Memory B cell (primary cell): ENCODE data around the gene EPAS1.

Experiments
- ATAC-seq: fragments of 150-1000 bp; cut with Tn5 transposase; 2 replicates; pipeline ENCODE4 v1.10.0; 2021; ENCODE audit warnings: low read depth, mild to moderate bottlenecking, moderate library complexity
- DNase-seq, 2 donors: peaks; one replicate each; pipeline ENCODE4 v3.0.0; 2022; ENCODE audit warnings: low spot score in 2 of 2
- H3K27ac Mint-ChIP-seq: one replicate; pipeline ENCODE4 v1.8.0; 2022; ENCODE audit warnings: mild to moderate bottlenecking, moderate library complexity, mixed read lengths
- H3K27me3 Mint-ChIP-seq: one replicate; pipeline ENCODE4 v1.8.0; 2022; ENCODE audit warnings: mixed read lengths
- H3K36me3 Mint-ChIP-seq: one replicate; pipeline ENCODE4 v1.8.0; 2022; ENCODE audit warnings: mild to moderate bottlenecking, mixed read lengths
- H3K4me1 Mint-ChIP-seq: one replicate; pipeline ENCODE4 v1.8.0; 2022; ENCODE audit warnings: mixed read lengths
- H3K4me3 Mint-ChIP-seq: one replicate; pipeline ENCODE4 v1.8.0; 2022; ENCODE audit warnings: mild to moderate bottlenecking, moderate library complexity, mixed read lengths
- H3K9me3 Mint-ChIP-seq: one replicate; pipeline ENCODE4 v1.8.0; 2022; ENCODE audit warnings: mixed read lengths

Gene EPAS1

DNA sequence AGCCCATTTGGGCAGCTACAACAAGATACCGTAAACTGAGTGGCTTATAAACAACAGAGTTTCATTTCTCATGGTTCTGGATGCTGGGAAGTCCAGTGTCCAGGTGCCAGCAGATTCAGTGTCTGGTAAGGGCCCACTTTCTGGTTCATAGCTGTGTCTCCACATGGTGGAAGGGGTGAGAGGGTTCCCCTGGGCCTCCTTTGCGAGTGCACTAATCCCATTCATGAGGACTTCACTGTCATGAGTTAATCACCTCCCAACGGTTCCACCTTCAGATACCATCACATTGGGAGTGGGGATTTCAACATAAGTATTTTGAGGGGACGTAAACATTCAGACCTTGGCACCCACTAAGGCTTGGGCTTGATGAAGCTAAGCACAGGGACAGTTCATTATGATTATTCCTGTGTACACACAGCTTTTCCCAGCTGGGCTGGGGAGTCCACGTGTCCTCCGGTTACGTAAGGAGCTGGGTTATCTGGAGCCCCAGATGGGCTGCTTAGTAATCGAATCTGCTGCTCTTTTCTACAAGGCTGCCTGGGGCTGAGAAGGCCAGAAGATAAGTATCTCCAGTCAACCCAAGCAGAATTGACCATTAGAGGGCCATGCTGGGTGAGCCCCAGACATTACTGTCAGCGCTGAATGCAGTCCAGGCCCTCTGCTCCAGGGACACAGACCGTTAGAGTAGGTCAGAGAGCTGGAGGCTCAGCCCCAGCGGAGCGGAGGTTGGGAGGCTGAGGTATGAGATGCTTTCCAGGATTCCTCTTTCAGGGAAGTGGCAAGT is 42.7 kb downstream of the EPAS1 start:
- no peak for ATAC-seq
- no peak for DNase-seq
- H3K4me1 Mint-ChIP-seq, result no peaks in the 10 kb centered on the region
- H3K27ac Mint-ChIP-seq, result no peak overlapping the region
- H3K4me3 Mint-ChIP-seq, result no peak overlapping the region
- H3K9me3 Mint-ChIP-seq, result no peaks in the 10 kb centered on the region
- peaks cover 14% of the 10 kb centered on the region for H3K27me3 Mint-ChIP-seq
- no peaks in the 10 kb centered on the region for H3K36me3 Mint-ChIP-seq

DNA sequence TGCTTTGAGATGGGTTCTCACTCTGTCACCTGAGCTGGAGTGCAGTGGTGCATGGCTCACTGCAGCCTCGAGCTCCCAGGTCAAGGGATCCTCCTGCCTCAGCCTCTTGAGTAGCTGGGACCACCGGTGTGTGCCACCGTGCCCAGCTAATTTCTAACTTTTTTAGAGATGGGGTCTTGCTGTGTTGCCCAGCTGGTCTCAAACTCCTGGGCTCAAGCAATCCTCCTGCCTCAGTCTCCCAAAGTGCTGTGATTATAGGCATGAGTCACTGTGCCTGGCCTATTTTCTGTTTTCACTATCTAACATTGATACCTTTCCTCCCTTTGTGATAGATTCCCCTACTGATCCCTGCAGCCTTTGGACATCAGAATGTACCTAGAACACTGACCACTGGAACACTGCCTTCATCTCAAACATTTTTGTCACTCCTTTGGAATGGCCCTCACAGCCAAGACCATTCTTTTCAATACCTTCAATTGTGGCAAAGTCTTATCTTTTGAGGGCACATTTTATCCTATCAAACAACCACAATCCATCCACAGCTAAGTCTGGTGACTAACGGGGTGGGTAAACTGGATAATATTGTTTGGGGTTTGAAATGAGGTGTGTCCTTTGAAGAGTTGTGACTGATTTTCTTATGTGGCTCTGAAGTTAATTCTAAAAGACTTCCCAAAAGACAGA is 43.7 kb downstream of the EPAS1 start:
- DNase-seq (no peak), ATAC-seq (no peak)
- no peaks in the 10 kb centered on the region for H3K4me1 Mint-ChIP-seq
- H3K9me3 Mint-ChIP-seq, result no peaks in the 10 kb centered on the region
- H3K27ac Mint-ChIP-seq, result no peak overlapping the region
- no peak overlapping the region for H3K4me3 Mint-ChIP-seq
- H3K27me3 Mint-ChIP-seq, result peaks cover 14% of the 10 kb centered on the region
- H3K36me3 Mint-ChIP-seq, result no peaks in the 10 kb centered on the region

DNA sequence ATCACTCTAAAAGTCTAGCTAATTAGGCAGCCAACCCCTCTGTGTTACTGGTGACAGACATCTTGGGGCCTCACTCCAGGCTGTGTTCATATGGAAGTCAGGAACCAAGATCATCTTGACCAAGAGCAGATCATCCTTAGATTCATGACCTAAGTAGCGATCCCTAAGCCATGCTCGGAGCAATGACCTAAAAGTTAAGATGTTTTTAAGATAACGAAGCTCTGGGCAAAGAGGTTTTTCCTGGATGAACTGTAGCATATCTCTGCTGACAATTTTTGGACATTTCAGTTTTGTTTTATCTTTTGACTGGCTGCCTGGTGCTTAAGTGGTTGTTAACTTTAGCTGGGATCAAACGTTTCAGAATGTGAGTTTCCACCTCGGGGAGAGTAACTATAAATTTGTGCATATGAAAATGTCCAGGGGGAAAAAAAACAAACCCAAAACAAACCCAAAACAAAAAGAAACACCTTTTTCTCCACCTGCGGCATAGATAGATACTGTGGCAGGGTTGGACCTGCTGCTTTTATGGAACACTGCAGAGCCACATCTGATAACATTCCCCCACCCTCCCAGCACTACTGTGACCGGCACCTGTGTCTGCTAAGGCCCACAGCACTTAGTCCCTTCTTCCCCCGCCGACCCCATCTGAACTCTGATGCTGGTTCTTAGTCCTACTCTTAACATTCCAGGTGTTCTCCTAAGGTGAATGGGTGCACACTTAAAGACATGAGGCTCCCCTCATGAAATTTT is 45.5 kb downstream of the EPAS1 start:
- Mint-ChIP-seq H3K27ac (no peak overlapping the region), H3K4me3 (no peak overlapping the region), H3K4me1 (no peaks in the 10 kb centered on the region), H3K9me3 (no peaks in the 10 kb centered on the region), H3K27me3 (peaks cover 17% of the 10 kb centered on the region), H3K36me3 (no peaks in the 10 kb centered on the region)
- DNase-seq (no peak), ATAC-seq (no peak)

- DNase-seq, result no peak
- H3K36me3 Mint-ChIP-seq, result no peaks in the 10 kb centered on the region
- peaks cover 17% of the 10 kb centered on the region for H3K27me3 Mint-ChIP-seq
- no peak overlapping the region for H3K4me3 Mint-ChIP-seq
- no peaks in the 10 kb centered on the region for H3K4me1 Mint-ChIP-seq
- H3K27ac Mint-ChIP-seq, result no peak overlapping the region
- no peaks in the 10 kb centered on the region for H3K9me3 Mint-ChIP-seq
- ATAC-seq, result no peak
Observed at GRCh38 chr2:46344706-46345105, 47.5 kb downstream of the EPAS1 start.

DNA sequence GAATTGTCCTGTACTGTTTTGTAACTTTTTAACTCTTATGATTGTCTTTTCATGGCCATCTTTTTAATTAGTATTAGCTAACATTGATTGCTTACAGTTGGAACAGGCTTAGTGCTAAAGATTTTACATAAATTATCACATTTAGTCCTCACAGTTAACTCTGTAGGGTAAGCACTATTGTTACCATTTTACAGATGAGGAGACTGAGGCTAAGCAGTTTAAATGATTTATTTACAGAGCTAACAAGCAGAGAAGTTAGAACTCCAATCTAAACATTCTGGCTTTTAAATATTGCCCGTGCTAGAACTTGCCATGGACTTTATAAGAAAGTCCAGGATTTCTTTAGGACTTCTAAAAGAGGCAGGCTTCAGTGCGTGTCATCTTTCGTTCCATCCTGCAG is 48.6 kb downstream of the EPAS1 start:
- H3K4me3 Mint-ChIP-seq, result no peak overlapping the region
- H3K27me3 Mint-ChIP-seq, result peaks cover 17% of the 10 kb centered on the region
- H3K9me3 Mint-ChIP-seq, result no peaks in the 10 kb centered on the region
- H3K36me3 Mint-ChIP-seq, result no peaks in the 10 kb centered on the region
- peaks cover 5% of the 10 kb centered on the region for H3K4me1 Mint-ChIP-seq
- no peak overlapping the region for H3K27ac Mint-ChIP-seq
- no peak for ATAC-seq
- no peak for DNase-seq

GRCh38 chr2:46346719-46347118 is 49.5 kb downstream of the EPAS1 start:
- Mint-ChIP-seq H3K36me3 (no peaks in the 10 kb centered on the region), H3K4me1 (peaks cover 10% of the 10 kb centered on the region), H3K27me3 (peaks cover 15% of the 10 kb centered on the region), H3K27ac (no peak overlapping the region), H3K4me3 (no peak overlapping the region), H3K9me3 (no peaks in the 10 kb centered on the region)
- ATAC-seq, result no peak
- no peak for DNase-seq

DNA sequence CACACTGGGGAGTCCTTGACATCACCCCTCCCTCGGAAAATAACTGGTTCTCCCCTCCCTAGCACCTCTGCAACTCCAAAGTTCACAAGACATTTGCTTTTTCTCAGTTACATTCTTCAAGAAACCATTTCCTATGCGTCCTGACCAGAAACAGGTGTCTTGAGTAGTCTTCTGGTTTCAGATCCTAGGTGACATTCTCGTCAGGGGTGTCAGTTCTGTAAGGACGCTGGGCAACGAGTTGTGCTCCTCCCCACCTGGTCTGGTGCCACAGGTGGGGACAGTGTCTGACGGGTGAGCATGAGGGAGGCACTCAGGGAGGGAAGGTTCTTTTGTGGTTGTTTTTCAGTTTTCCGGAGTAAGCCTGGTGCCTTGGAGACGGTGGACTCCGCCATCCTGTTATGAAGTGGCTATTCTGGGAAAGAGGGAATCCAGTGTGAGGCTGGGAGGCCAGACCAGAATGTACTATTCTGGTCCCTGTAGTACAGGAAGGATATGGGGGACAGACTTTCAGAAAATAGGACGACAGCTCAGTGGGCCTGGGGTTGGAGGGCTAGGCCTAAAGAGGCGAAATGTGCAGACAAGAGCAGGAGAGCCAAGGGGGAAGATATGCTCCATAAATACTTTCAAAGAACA is 50.6 kb downstream of the EPAS1 start:
- ATAC-seq (no peak), DNase-seq (no peak)
- Mint-ChIP-seq H3K27me3 (peaks cover 18% of the 10 kb centered on the region), H3K4me3 (no peak overlapping the region), H3K9me3 (no peaks in the 10 kb centered on the region), H3K4me1 (peaks cover 13% of the 10 kb centered on the region), H3K36me3 (no peaks in the 10 kb centered on the region), H3K27ac (no peak overlapping the region)

DNA sequence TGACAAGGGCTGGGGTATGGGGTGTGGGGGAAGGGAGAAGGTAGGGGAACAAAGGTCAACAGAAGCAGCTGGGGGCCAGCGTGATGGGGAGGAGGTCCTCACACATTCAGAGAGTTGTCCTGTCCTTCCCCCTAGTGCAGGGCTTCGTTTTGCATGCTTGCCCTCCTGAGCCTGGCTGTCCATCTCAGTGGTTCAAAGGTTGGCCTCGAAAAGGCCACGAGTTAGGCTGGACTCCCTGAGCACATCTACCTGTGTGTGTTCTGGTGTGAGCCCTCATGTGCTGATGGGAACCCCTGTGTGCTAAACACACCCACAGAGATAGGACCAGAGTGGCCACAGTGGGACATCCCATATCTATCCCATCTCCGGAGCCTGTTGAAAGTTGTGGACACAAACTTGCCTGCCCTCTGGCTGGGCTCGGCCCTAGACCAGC is 51.9 kb downstream of the EPAS1 start:
- no peak for ATAC-seq
- DNase-seq, result no peak
- H3K9me3 Mint-ChIP-seq, result no peaks in the 10 kb centered on the region
- H3K4me3 Mint-ChIP-seq, result no peak overlapping the region
- H3K27me3 Mint-ChIP-seq, result peaks cover 15% of the 10 kb centered on the region
- H3K36me3 Mint-ChIP-seq, result no peaks in the 10 kb centered on the region
- H3K27ac Mint-ChIP-seq, result no peak overlapping the region
- peaks cover 13% of the 10 kb centered on the region for H3K4me1 Mint-ChIP-seq

DNA sequence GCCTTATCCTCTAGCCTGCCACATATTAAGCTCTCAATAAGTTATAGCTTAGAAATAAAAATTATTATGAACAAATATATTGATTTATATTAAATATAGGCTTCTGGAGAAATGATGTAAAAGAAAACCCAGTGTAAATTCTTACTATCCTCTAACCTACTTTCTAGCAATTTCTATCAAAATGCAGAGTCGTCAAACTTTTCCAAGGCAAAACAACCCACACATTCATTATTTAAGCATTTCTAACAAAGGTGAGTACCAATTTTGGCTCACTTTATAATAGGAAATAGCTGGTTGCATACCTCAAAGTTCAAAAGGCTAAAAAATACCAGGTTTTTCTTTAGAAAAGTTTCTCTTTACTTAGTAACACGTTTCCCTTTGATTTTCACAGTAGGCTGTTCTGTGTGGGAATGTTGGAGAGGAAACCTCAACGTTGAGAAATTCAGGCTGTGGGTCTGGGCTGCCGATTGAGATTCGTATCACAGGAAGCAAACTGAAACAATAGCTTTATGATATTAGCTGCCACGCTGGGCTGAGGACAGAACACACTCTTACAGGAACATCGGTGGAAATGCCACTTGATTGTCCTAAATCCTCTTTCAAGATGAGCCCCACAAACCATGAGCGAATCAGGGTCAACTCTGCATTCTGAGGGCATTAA is 53.0 kb downstream of the EPAS1 start:
- no peak for DNase-seq

DNA sequence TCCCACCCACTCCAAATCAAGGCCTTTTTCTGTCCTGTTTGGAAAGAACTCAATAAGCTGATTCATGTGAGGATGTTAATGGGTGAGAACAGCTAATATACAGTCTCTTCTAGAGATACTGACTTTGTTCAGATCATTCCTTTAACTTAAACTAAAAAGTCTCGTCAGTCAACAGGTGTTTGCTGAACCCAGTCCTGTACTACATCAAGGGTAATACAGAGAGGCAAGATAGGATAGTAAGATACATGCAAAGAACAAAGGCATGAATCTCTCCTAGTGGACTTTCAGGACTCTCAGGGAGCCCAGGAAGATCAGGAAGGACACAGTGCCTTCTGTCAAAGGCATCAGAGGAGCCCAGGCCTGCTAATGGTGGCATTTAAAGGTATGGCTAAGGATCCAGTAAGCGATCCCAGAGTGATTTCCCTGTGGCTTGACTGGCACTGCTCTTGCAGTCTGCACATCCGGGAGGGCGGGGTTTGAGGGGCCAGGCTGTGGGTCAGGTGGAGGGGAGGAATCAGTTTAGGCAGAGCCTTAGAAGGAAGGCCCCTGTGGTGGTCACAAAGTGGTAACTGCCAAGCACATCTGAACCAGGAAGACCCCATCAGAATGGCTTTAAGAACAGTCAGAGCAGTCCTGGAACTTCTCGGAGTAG is 54.0 kb downstream of the EPAS1 start:
- peaks cover 13% of the 10 kb centered on the region for H3K4me1 Mint-ChIP-seq
- H3K4me3 Mint-ChIP-seq, result peak overlapping the region; percentile 19
- ATAC-seq, result no peak

More for the DNA sequence above, 53.0 kb downstream of the EPAS1 start:
- no peak for ATAC-seq
- Mint-ChIP-seq H3K9me3 (no peaks in the 10 kb centered on the region), H3K27me3 (peaks cover 14% of the 10 kb centered on the region), H3K27ac (no peak overlapping the region), H3K36me3 (no peaks in the 10 kb centered on the region), H3K4me3 (no peak overlapping the region), H3K4me1 (peaks cover 13% of the 10 kb centered on the region)

GRCh38 chr2:46351750-46352138 is 54.5 kb downstream of the EPAS1 start:
- Mint-ChIP-seq H3K36me3 (no peaks in the 10 kb centered on the region), H3K4me3 (peak overlapping the region; percentile 19), H3K9me3 (no peaks in the 10 kb centered on the region), H3K27me3 (peaks cover 15% of the 10 kb centered on the region), H3K4me1 (peaks cover 13% of the 10 kb centered on the region), H3K27ac (no peak overlapping the region)
- DNase-seq (no peak), ATAC-seq (no peak)

More for the DNA sequence above, 54.0 kb downstream of the EPAS1 start:
- H3K27me3 Mint-ChIP-seq, result peaks cover 14% of the 10 kb centered on the region
- no peak overlapping the region for H3K27ac Mint-ChIP-seq
- no peak for DNase-seq
- no peaks in the 10 kb centered on the region for H3K36me3 Mint-ChIP-seq
- no peaks in the 10 kb centered on the region for H3K9me3 Mint-ChIP-seq

DNA sequence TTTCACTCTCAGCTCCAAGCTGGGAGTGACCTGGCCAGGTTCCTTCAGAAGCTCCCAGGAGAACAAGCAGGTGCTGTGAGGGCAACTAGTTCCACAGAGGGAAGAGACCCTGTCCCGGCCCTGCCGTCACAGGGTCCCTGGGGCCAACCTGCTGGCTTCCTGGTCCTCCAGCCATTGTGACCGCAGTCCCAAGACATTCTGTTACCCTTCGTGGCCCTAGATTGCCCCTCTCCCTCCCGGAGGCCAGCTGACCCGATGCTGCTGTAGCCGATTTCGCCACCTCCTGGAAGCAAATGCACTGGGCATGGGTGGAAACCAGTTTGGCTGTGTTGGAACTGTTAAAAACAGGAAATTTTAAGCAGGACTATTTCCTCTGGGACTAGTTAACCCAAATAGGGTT is 55.4 kb downstream of the EPAS1 start:
- H3K27ac Mint-ChIP-seq, result no peak overlapping the region
- DNase-seq (no peak), ATAC-seq (no peak)
- H3K27me3 Mint-ChIP-seq, result peaks cover 12% of the 10 kb centered on the region
- peaks cover 13% of the 10 kb centered on the region for H3K4me1 Mint-ChIP-seq
- H3K36me3 Mint-ChIP-seq, result no peaks in the 10 kb centered on the region
- no peaks in the 10 kb centered on the region for H3K9me3 Mint-ChIP-seq
- H3K4me3 Mint-ChIP-seq, result no peak overlapping the region

DNA sequence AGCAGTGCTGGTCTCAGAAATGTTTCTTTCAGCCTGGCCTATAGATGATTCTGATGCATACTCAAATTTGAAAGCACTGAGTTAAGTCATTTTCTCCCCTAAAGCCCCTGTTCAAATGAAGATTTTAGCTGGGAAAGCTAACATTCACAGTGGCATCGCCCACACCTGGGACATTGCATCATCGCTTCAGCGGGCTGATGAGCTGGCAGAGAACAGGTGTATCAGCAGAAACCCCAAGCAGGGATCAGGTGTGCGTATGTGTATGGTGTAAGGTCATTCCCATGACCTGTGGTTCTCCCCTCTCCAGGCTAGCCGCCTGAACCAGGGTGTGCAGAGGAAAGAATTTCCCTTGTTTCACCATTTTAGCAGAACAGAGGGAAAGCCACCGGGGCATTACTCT is 56.3 kb downstream of the EPAS1 start:
- ATAC-seq (no peak), DNase-seq (no peak)
- peaks cover 10% of the 10 kb centered on the region for H3K27me3 Mint-ChIP-seq
- no peaks in the 10 kb centered on the region for H3K9me3 Mint-ChIP-seq
- H3K36me3 Mint-ChIP-seq, result no peaks in the 10 kb centered on the region
- peaks cover 13% of the 10 kb centered on the region for H3K4me1 Mint-ChIP-seq
- H3K4me3 Mint-ChIP-seq, result no peak overlapping the region
- no peak overlapping the region for H3K27ac Mint-ChIP-seq
